Activated CD4-positive, alpha-beta T cell treated with anti-CD3 and anti-CD28 coated beads, Interleukin-2, amount 10 ng/mL, durations not matched to agents 24 days and 14 days (primary cell): ENCODE measurements around the gene BMP8B. TPM values are rescaled to one million over a fixed set of nuclear protein-coding genes. Genes with fewer than 3 reads are reported as not detected.
"Not testable (repeated sequence)": the region's sequence is repeated elsewhere in the genome, so short reads cannot be mapped to it uniquely, and the experiment has no call there.

ENCODE experiments used
- DNase-seq: peaks from one replicate; pipeline ENCODE4 v3.0.0; 2022
- H3K27ac Mint-ChIP-seq: one replicate; pipeline ENCODE4 v1.8.0; 2022; ENCODE audit warnings: mild to moderate bottlenecking, mixed read lengths
- H3K27me3 Mint-ChIP-seq: one replicate; pipeline ENCODE4 v1.8.0; 2022; ENCODE audit warnings: mixed read lengths
- H3K36me3 Mint-ChIP-seq: one replicate; pipeline ENCODE4 v1.8.0; 2022; ENCODE audit warnings: low read depth, mild to moderate bottlenecking, mixed read lengths
- H3K4me1 Mint-ChIP-seq: one replicate; pipeline ENCODE4 v1.8.0; 2021; ENCODE audit warnings: mixed read lengths
- H3K4me3 Mint-ChIP-seq: one replicate; pipeline ENCODE4 v1.8.0; 2022; ENCODE audit warnings: mild to moderate bottlenecking, moderate library complexity, mixed read lengths
- H3K9me3 Mint-ChIP-seq: one replicate; pipeline ENCODE4 v1.8.0; 2021; ENCODE audit warnings: mixed read lengths
- intact Hi-C: fragments of 100-400 bp; cut with micrococcal nuclease; formaldehyde crosslinking; loops from one replicate; pipeline ENCODE4 v1.15.1; 2023
- total RNA-seq: library from RNA; stranded (reverse); gene quantifications from 2 replicates; pipeline ENCODE4 v1.2.3, GENCODE V29; 2022

The BMP8B gene
- total RNA-seq, 1 donor from 2014 or later = 0.37 TPM

DNA sequence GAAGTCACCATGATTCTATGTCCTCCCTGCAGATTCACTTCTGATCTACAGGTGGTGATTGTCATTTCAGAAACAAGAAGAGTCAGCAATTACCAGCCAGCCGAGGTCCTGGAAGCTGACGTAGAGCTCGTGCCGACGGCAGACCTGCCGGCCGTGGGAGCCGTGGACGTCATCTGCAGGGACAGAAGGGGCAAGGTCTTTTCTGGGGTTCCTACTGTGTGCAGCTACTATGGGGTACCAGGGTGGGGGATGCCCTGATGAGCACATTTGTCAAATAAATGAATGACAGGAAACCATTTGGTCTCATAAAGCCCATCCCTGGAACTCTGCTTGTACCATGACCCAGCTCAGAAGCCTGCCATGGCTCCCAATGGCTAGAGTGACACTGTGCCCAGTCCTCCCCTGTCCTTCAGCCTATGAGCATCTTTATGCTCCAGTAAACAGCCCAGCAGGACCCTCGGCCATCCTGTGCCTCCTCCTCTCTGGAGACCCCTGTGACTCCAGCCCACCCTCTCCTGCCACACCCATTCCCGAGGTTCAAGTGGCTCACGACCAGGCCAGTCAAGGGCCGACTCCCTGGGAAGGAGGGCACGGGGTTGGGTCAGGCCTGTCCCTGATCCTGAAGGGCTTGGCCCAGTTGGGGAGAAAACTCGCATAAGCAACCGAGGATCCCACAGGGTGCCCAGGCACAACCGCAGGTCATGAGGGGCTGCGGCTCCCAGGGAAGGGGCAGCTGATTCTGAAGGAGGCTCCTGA, 24.9 kb downstream of the BMP8B start:
- H3K4me3 Mint-ChIP-seq, H3K4me1 Mint-ChIP-seq, intact Hi-C loops, H3K27ac Mint-ChIP-seq, DNase-seq, H3K9me3 Mint-ChIP-seq, H3K27me3 Mint-ChIP-seq: not testable (repeated sequence)
- peaks cover 11% of the 10 kb centered on the region for H3K36me3 Mint-ChIP-seq

DNA sequence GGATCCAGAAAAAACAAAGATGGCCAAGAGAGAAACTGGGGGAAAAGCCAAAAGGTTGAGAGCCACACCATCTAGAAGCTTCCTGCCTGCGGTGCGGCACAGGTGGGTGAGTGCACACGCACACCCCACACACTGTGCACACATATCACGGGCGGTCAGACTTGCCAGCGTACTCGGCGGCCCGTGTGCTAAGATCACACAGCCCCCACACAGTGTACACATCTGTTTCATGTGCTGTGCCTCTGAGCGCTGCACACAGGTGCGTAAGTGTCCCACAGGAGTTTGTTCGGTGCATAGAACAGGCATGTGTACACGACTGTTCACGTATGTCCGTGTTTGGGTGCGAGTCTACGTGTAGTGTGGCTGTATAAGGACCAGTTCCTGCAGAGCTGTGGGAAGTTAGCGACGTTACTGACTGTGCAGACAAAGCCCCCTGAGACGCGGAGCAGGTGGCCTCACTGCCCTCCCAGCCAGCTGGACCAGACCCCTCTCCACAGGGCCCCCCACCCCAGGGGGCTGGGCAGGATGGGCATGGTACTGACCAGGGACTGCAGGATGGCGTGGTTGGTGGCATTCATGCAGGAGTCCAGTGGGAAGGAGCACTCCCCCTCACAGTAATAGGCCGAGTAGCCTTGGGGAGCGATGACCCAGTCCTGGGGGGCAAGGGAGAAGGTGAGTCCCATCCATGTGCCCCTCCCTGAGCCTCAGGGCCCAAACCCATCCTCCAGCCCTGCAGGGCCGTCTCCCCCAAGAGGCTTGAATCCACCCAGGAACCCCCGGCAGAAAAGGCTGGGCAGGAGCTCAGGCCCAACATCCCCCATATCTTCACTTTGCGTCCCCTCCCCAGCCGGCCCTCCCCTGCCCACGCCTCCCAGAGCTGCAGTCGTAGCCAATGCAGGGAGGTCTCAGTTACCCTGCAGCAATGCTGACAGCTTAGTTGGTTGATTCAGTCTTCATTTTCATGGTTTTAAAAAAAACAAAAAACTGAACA, 25.8 kb downstream of the BMP8B start:
- Mint-ChIP-seq H3K36me3 (peaks cover 12% of the 10 kb centered on the region), H3K27me3 (no peaks in the 10 kb centered on the region), H3K4me3 (no peak overlapping the region), H3K9me3 (no peaks in the 10 kb centered on the region), H3K4me1 (peaks cover 1% of the 10 kb centered on the region), H3K27ac (no peak overlapping the region)
- intact Hi-C loops = no loop called here
- DNase-seq = no peak

DNA sequence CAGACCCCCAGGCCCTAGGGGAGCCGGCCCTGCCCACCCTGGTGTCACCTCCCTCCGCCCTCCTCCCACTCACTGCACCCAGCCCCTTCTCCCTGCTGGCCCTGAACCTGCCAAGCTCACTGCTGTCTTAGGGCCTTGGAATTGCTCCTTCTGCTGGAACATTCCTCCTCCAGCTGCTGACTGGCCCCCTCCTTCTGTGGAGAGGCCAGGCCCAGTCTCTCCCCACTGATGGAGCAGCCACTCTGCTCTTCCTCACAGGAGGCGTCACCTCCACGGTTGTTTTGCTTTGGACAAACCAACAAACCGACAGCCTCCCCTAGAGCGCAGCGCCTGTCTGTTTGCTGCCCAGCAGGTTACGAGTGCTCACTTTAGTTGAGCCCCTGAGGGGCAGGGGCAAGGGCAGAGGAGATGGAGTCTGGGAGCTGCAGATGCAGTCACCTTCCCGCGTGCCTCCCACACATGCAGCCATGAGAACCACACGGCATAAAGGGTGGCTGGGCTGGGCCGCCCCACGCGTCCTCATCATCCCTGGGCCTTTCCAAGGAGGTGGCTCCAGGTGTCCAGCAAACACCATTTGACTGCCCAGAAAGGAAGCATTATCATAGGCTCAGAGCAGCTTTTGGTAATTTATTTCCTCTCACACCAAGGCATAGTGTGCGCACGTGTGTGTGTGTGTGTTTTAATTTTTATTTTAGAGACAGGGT, 27.0 kb downstream of the BMP8B start:
- H3K9me3 Mint-ChIP-seq = no peaks in the 10 kb centered on the region
- no peak overlapping the region for H3K4me3 Mint-ChIP-seq
- peaks cover 20% of the 10 kb centered on the region for H3K36me3 Mint-ChIP-seq
- intact Hi-C loops = no loop called here
- no peaks in the 10 kb centered on the region for H3K27me3 Mint-ChIP-seq
- DNase-seq = no peak
- peaks cover 1% of the 10 kb centered on the region for H3K4me1 Mint-ChIP-seq
- H3K27ac Mint-ChIP-seq = no peak overlapping the region

DNA sequence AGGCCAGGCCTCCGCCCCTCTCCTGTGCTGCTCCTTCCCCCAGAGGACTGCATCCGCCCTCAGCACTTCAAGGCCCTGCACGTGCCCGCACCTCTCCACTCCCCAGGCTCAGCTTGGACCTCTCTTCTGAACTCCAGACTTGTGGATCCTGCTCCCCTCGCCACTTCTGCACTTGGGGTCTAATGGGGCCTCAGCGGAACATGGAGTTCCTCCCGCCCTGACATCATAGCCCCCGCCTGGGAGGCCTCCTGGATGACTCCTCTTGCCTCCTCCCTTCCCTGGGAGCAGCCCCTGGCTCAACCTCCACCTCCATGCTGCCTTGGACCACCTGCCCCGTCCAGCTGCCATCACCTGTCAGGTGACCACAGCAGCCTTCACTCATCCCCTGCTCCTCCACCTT, 27.6 kb downstream of the BMP8B start:
- H3K4me1 Mint-ChIP-seq = peaks cover 1% of the 10 kb centered on the region
- H3K27ac Mint-ChIP-seq = no peak overlapping the region
- H3K36me3 Mint-ChIP-seq = peaks cover 23% of the 10 kb centered on the region
- intact Hi-C loops = no loop called here
- no peak overlapping the region for H3K4me3 Mint-ChIP-seq
- no peaks in the 10 kb centered on the region for H3K9me3 Mint-ChIP-seq
- no peak for DNase-seq
- H3K27me3 Mint-ChIP-seq = no peaks in the 10 kb centered on the region

DNA sequence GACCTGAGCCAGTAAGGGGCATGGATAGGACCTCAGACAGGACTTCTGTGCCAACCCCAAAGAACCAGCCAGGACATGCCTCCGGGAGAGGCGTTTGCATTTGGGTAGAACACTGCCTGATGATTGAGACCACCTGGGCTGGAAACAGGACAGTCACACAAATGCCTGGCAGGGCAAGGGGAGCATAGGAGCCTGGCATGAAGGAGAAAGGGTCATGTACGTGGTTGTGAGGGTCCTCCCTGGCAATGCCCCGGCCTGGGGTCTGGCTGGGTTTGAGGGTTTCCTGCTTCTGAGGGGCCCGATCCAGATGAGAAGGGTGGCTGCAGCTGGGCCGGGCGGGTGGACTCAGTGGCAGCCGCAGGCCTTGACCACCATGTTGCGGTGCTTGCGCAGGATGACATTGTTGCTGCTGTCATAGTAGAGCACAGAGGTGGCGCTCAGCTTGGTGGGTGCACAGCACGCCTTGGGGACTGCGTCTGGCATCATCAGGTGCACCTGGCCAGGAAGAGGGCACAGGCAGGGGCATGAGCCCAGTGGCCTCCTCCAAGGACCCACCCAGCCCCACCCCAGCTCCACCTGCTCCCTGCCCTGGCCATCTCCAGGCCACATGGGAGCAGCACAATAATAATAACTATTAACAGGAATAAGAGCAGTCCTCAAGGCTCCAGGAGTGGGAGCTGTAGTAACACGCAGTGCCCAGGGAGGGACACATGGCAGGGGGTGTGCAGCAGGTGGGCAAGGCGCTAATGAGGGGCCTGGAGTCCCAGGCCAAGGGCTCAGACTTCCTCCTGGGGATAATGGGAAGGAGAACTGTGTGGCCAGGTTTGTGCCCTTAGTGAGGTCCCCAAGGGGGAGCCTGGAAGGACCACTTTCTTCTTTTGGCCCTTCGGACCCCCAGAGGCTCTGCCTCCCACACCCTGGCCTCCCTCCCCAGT, 28.3 kb downstream of the BMP8B start:
- Mint-ChIP-seq H3K36me3 (peaks cover 24% of the 10 kb centered on the region), H3K4me3 (no peak overlapping the region)

DNA sequence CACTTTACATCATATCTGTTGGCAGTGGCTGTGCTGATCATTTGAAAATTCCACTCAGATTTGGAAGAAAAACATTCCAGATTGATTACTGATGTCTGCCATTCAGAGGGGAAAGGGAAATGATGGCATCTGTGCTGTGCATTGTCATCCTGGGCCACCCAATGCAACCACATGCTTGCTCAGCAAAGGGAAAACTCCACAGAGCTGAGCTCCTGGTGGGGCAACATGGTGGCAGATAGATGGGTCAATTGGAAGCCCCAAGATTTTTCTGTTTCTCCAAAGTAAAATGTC, 29.3 kb downstream of the BMP8B start:
- no peaks in the 10 kb centered on the region for H3K27me3 Mint-ChIP-seq
- H3K27ac Mint-ChIP-seq = no peak overlapping the region
- DNase-seq = no peak
- H3K9me3 Mint-ChIP-seq = no peaks in the 10 kb centered on the region
- peaks cover 28% of the 10 kb centered on the region for H3K36me3 Mint-ChIP-seq
- no peak overlapping the region for H3K4me3 Mint-ChIP-seq
- intact Hi-C loops = no loop called here
- H3K4me1 Mint-ChIP-seq = peaks cover 1% of the 10 kb centered on the region

More for the DNA sequence above, 28.3 kb downstream of the BMP8B start:
- H3K27ac Mint-ChIP-seq = no peak overlapping the region
- H3K9me3 Mint-ChIP-seq = no peaks in the 10 kb centered on the region
- DNase-seq = no peak
- H3K4me1 Mint-ChIP-seq = peaks cover 1% of the 10 kb centered on the region
- H3K27me3 Mint-ChIP-seq = no peaks in the 10 kb centered on the region
- intact Hi-C loops = no loop called here

DNA sequence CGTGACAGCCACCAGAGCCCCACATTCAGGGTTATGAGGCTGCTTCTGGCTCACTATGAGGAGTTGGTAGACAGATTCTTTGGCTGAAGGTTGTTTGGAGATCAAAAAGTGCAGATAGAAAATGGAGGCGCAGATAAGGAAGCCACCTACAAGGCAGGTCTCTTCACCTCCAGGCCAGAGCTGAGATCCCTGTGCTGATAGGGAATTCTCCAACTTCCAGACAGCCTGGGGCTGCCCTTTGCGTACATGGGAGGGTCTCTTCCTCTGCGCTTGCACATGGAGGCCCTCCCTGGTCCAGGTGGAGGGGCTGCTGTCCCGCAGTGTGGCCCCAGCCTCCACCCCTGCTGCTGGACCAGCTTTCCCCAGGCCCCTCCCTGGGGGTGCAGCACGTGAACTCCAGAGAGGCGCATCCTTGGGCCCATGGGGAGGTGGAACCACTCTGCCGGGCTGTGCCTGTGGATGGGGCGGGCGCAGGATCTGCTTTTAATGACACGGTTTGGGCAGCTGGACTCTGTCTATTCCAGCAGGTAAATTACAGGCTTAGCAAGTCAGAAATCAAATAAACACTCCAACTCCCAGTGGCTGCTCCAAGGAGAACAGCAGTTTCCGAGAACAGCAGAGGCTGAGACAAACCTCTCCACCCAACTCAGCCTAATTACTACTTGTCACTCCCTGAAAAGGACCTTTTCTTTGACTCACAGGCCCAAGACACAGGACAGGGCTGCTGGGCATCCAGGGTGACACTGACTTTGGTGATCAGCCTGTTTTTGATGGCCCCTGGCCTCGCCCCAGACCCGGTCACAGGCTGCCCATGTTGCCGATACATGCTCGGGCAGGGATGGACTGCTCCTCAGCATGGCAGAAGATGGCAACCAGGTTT, 29.9 kb downstream of the BMP8B start:
- no peak for DNase-seq
- Mint-ChIP-seq H3K36me3 (peaks cover 31% of the 10 kb centered on the region), H3K27me3 (no peaks in the 10 kb centered on the region), H3K9me3 (no peaks in the 10 kb centered on the region), H3K27ac (no peak overlapping the region), H3K4me3 (no peak overlapping the region), H3K4me1 (peaks cover 1% of the 10 kb centered on the region)
- intact Hi-C loops = no loop called here

DNA sequence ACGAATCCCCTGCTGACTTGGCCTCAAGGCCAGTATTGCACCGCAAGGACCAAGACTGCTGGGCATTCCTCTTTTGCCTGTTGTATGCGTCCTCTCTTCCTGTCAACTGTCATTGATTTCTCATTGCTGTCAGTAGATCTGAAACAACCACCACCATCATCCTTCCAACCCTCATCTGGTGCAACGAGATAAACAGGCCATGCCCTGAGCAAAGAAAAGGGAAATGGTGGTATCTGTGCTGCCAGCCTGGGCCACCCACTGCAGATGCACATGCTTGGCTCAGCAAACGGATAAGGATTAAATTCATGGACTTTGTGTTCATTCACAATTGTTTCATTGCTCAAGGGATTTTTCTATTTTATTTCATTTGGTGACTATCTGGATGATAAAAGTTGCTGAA, 31.2 kb downstream of the BMP8B start:
- no peak for DNase-seq
- no peak overlapping the region for H3K4me3 Mint-ChIP-seq
- no peak overlapping the region for H3K27ac Mint-ChIP-seq
- H3K36me3 Mint-ChIP-seq = peaks cover 40% of the 10 kb centered on the region
- peaks cover 1% of the 10 kb centered on the region for H3K4me1 Mint-ChIP-seq
- H3K9me3 Mint-ChIP-seq = no peaks in the 10 kb centered on the region
- no peaks in the 10 kb centered on the region for H3K27me3 Mint-ChIP-seq
- intact Hi-C loops = no loop called here

DNA sequence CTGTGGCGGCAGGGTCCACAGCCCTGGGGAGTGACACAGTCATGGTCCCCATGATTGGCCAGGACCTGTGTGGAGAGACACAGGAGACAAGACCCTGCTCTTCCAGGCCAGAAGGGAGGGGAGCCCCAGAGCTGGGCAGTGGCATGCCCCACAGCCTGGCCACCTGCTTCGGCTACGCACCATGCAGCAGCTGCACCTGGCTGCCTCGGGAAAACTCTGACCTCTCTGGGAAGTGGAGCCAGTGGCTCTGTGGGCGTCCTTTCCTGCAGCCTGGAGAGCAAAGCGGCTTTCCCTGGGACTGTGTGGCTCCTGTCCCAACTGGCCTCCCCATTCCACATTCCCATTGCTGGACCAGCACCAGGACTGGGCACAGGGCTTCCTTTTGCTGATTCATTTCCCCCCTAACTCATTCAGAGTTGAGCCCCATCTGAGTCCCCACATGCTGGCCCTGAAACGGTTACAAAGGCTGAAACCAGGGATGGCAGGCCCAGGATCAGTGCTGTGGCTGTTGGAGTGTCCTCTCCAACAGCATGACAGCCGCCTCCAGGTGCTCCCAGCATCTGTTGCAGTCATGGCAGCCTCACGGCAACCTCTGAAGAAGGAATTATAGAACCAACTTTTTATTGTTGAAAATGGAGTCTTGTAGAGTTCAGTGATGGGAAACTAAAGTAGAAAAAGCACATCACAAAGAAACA, 32.6 kb downstream of the BMP8B start:
- Mint-ChIP-seq H3K27me3 (no peaks in the 10 kb centered on the region), H3K4me1 (peaks cover 1% of the 10 kb centered on the region), H3K36me3 (peaks cover 49% of the 10 kb centered on the region), H3K9me3 (no peaks in the 10 kb centered on the region), H3K27ac (no peak overlapping the region), H3K4me3 (no peak overlapping the region)
- no peak for DNase-seq
- intact Hi-C loops = no loop called here

DNA sequence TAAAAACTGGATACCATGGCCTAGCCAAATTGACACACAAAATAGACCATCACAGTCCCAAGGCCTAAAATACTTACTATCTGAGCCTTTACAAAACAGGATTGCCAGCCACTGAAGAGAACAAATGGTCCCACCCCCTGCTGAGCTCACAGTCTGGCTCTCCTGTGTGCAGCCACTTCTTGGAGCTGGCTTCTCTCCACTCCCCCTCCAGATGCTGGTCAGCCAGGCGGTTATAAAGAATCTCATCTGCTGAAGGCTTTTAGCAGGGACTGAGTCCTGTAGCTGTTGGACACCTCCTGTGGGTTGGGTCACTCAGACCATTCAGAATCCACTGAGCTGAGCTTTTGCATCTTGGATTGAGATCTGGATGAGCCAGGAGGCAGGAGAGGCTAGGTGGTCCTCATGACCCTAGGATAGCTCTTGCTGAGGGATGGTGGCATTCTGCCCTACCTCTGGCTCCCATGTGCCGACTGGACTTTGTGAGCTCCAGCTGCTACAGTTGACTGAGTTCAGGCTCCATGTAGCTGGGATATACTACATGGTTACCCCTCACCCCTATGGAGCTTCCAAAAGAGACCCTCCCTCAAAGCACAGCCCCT, 33.7 kb downstream of the BMP8B start:
- DNase-seq = no peak
- H3K4me3 Mint-ChIP-seq = no peak overlapping the region
- H3K9me3 Mint-ChIP-seq = no peaks in the 10 kb centered on the region
- no peaks in the 10 kb centered on the region for H3K27me3 Mint-ChIP-seq
- H3K4me1 Mint-ChIP-seq = peaks cover 1% of the 10 kb centered on the region
- intact Hi-C loops = no loop called here
- peaks cover 58% of the 10 kb centered on the region for H3K36me3 Mint-ChIP-seq
- no peak overlapping the region for H3K27ac Mint-ChIP-seq

DNA sequence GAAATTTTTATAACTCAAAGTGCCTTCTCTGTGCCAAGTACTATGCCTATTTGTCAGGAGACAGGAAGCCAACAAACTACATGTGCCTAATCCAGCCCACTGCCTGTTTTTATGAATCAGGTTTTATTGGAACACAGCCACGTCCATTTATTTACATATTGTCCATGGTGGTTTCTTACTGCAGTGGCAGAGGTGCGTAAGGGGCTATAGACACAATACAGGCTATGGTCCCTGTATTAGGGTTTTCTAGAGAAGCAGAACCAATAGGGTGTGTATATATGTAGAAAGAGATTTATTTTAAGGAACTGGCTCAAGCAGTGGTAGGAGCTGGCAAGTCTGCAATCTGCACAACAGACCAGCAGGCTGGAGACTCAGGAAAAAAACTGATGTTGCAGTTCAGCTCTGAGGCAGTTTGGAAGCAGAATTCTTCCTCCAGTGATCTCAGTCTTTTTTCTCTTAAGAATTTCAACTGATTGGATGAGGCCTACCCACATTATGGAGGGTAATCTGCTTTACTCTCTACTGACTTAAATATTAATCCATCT, 34.6 kb downstream of the BMP8B start:
- Mint-ChIP-seq H3K4me3 (no peak overlapping the region), H3K27ac (no peak overlapping the region), H3K36me3 (peaks cover 62% of the 10 kb centered on the region), H3K27me3 (no peaks in the 10 kb centered on the region), H3K4me1 (no peaks in the 10 kb centered on the region), H3K9me3 (no peaks in the 10 kb centered on the region)
- intact Hi-C loops = no loop called here
- no peak for DNase-seq
